Parathyroid adenoma (tissue), 2 donors: Measurements from ENCODE around the gene NCEH1.

Experiments
- H2AFZ ChIP-seq: fragments of 300-600 bp; sonication (generic); one replicate; pipeline ENCODE4 v1.7.0; 2017; ENCODE audit warnings: antibody characterized with exemption, mild to moderate bottlenecking
- H3K27ac ChIP-seq: fragments of 300-600 bp; sonication (generic); one replicate; pipeline ENCODE4 v1.7.0; 2017
- H3K27me3 ChIP-seq: fragments of 300-600 bp; sonication (generic); one replicate; pipeline ENCODE4 v1.7.0; 2017; ENCODE audit warnings: low read length; ENCODE audit not compliant: control insufficient read depth, insufficient read depth
- H3K36me3 ChIP-seq: fragments of 300-600 bp; sonication (generic); one replicate; pipeline ENCODE4 v1.7.0; 2017; ENCODE audit warnings: low read length; ENCODE audit not compliant: control insufficient read depth, insufficient read depth
- H3K4me1 ChIP-seq: fragments of 300-600 bp; sonication (generic); one replicate; pipeline ENCODE4 v1.7.0; 2017; ENCODE audit warnings: control low read depth
- H3K4me2 ChIP-seq: fragments of 300-600 bp; sonication (generic); one replicate; pipeline ENCODE4 v1.7.0; 2017; ENCODE audit warnings: low read length
- H3K4me3 ChIP-seq: fragments of 300-600 bp; sonication (generic); one replicate; pipeline ENCODE4 v1.7.0; 2017; ENCODE audit warnings: low read depth, low read length
- H3K79me2 ChIP-seq: fragments of 300-600 bp; sonication (generic); one replicate; pipeline ENCODE4 v1.7.0; 2017; ENCODE audit warnings: control low read depth
- H3K9ac ChIP-seq: fragments of 300-600 bp; sonication (generic); one replicate; pipeline ENCODE4 v1.7.0; 2017; ENCODE audit warnings: mild to moderate bottlenecking
- H3K9me3 ChIP-seq: fragments of 300-600 bp; sonication (generic); one replicate; pipeline ENCODE4 v1.7.0; 2017; ENCODE audit warnings: low read length; ENCODE audit not compliant: control insufficient read depth
- CTCF ChIP-seq: fragments of 300-600 bp; sonication (generic); IDR thresholded peaks from one replicate; pipeline ENCODE4 v1.7.0; 2017; ENCODE audit warnings: antibody characterized with exemption, mild to moderate bottlenecking
- donor health status: primary hyperparathyroidism.

Gene NCEH1

GRCh38 chr3:172640751-172641150 is 70.1 kb downstream of the NCEH1 start:
- TF ChIP-seq CTCF, result no peak
- no peaks in the 10 kb centered on the region for H3K79me2 ChIP-seq
- H3K27ac ChIP-seq, result no peak overlapping the region
- no peak overlapping the region for H3K9ac ChIP-seq
- H3K4me2 ChIP-seq, result no peak overlapping the region
- no peaks in the 10 kb centered on the region for H3K36me3 ChIP-seq
- H3K9me3 ChIP-seq, result no peaks in the 10 kb centered on the region
- no peak overlapping the region for H3K4me3 ChIP-seq
- H3K4me1 ChIP-seq, result peaks cover 8% of the 10 kb centered on the region
- no peak overlapping the region for H2AFZ ChIP-seq
- no peaks in the 10 kb centered on the region for H3K27me3 ChIP-seq

DNA sequence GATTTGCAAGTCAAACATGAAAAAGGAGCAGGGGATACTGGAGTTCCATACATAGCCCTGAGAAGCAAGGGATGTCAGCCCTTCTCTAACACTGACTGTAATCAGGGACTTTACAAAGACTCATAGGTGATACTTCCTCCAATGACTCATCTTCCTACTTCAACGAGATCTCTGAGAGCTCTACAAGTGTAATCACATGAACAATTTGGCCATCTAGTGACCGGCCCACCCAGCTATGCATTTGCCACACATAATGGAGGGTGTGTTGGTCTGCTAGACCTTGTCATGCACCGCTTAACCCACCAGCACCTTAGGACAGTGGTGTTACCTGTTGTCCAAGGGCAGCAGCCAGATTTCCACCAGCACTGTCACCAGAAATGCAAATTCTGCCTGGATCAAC is 75.3 kb downstream of the NCEH1 start:
- Histone ChIP-seq H3K79me2 (no peaks in the 10 kb centered on the region), H3K27ac (no peak overlapping the region)

GRCh38 chr3:172634948-172635347 is 75.9 kb downstream of the NCEH1 start:
- Histone ChIP-seq H3K9ac (no peak overlapping the region), H3K4me2 (no peak overlapping the region), H2AFZ (no peak overlapping the region), H3K36me3 (no peaks in the 10 kb centered on the region), H3K4me1 (no peaks in the 10 kb centered on the region), H3K9me3 (no peaks in the 10 kb centered on the region), H3K27me3 (no peaks in the 10 kb centered on the region), H3K4me3 (no peak overlapping the region), H3K27ac (no peak overlapping the region), H3K79me2 (no peaks in the 10 kb centered on the region)
- no peak for TF ChIP-seq CTCF

More for the DNA sequence above, 75.3 kb downstream of the NCEH1 start:
- Histone ChIP-seq H2AFZ (no peak overlapping the region), H3K4me2 (no peak overlapping the region), H3K36me3 (no peaks in the 10 kb centered on the region), H3K9ac (no peak overlapping the region), H3K4me1 (no peaks in the 10 kb centered on the region), H3K9me3 (no peaks in the 10 kb centered on the region), H3K4me3 (no peak overlapping the region), H3K27me3 (no peaks in the 10 kb centered on the region)
- TF ChIP-seq CTCF, result no peak

DNA sequence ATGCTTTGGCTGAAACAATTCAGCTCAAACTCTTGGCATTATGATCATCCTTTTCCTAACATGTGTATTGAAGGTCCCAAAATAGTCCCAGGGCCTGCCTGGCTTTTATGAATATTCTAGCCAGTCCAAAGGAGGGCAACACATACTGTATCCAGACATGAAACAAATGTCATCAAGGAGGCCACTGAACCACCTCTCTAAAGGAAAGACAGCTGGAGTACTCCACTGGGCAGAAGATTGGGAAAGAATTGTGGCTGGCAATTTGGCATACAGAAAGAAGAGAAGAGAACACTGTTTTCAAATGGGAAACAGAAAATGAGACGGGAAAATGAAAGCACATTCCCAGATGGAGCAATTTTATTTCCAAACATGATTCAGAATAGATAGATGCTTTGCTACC is 80.6 kb downstream of the NCEH1 start:
- Histone ChIP-seq H3K36me3 (no peaks in the 10 kb centered on the region), H3K27ac (no peak overlapping the region), H3K27me3 (no peaks in the 10 kb centered on the region), H3K4me2 (no peak overlapping the region), H3K79me2 (no peaks in the 10 kb centered on the region), H3K9me3 (no peaks in the 10 kb centered on the region), H3K9ac (no peak overlapping the region), H2AFZ (no peak overlapping the region), H3K4me3 (no peak overlapping the region), H3K4me1 (no peaks in the 10 kb centered on the region)
- TF ChIP-seq CTCF, result no peak

DNA sequence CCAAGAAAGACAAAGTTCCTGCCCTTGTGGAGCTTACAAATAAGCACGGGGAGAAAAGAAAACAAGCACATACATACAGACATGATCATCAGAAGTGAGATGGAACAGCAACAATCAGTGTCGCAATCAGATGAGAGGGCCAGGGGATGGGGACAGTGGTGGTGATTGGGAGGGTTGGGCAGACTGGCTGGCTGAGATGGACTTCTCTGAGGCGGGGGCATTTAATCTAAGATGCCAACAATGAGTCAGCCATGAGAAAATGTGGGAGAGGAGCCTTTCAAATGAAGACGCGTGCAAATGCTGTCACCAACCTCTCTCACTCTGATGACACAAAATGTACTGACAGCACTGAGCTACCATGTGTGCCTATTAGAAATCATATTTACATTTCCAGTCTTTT is 81.4 kb downstream of the NCEH1 start:
- Histone ChIP-seq H2AFZ (no peak overlapping the region), H3K9me3 (no peaks in the 10 kb centered on the region), H3K27me3 (no peaks in the 10 kb centered on the region), H3K4me2 (no peak overlapping the region), H3K4me3 (no peak overlapping the region), H3K27ac (no peak overlapping the region), H3K9ac (no peak overlapping the region), H3K79me2 (no peaks in the 10 kb centered on the region), H3K36me3 (no peaks in the 10 kb centered on the region), H3K4me1 (no peaks in the 10 kb centered on the region)
- TF ChIP-seq CTCF, result no peak
